Right ventricle myocardium superior (tissue), 1 donor: ENCODE data around the gene MYL7. TPM values are rescaled to one million over a fixed set of nuclear protein-coding genes. Genes with fewer than 3 reads are reported as not detected.
A peak's percentile ranks its signal among the peaks of the same experiment; 100 is the strongest.
"Not testable (repeated sequence)": the region's sequence is repeated elsewhere in the genome, so short reads cannot be mapped to it uniquely, and the experiment has no call there.

Source experiments
- ATAC-seq: fragments of 200-7000 bp; cut with Tn5 transposase; one replicate; pipeline ENCODE4 v1.9.1; 2020; ENCODE audit warnings: mild to moderate bottlenecking; ENCODE audit not compliant: poor library complexity
- DNase-seq: peaks from one replicate; pipeline ENCODE4 v3.0.0-alpha.2; 2020
- intact Hi-C: fragments of 100-400 bp; cut with DNase I; formaldehyde crosslinking; loops from one replicate; pipeline ENCODE4 v1.11.2; 2022
- total RNA-seq: library from RNA; stranded (reverse); fragmentation: NEBNext Ultra II Directional; extraction: Animal tissue kit (Norgen Biotek cat#: 25700); gene quantifications from one replicate; pipeline ENCODE4 v1.2.1, GENCODE V29; 2021
- donor health status: DM: no; HTN: yes; CAD: no; lungs with severe emphysema.

Gene MYL7
- total RNA-seq, 1 donor from 2014 or later, result 2,290 TPM

GRCh38 chr7:44142028-44142427 is 896 bp upstream of the MYL7 start:
- intact Hi-C loops, result no loop called here
- ATAC-seq (no peak), DNase-seq (no peak)

GRCh38 chr7:44140341-44140740 is 791 bp downstream of the MYL7 start:
- ATAC-seq, result no peak
- DNase-seq, result no peak
- intact Hi-C loops, result no loop called here

DNA sequence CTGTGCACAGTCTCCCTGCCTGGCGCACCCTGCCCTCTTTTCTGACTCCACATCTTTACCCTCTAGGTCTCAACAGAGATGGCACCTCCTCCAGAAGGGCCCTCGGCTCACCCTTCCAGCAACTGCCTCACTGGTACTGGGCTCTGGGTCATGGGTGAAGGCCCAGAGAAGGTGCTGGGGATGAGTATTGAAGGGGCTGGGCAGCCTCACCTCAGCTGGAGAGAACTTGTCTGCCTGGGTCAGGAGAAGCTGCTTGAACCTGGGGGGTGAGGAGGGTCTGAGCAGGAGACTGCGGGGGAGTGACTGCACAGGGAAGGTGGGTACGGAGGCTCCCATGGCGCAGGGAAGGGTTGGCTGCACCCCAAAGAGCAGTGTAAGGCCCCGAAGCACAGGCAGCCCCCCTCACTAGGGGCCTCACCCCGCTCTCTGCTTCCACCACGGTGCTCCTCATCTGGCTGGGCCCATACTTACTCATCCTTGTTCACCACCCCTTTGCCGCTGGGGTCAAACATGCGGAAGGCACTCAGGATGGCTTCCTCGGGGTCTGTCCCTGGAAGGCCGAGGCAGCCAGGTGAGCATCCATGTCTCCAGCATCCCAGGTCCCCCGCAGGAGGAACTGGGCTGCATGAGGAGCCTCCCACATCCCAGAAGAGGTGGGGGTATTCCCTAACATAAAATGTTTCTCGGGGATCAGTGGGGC is 1.7 kb downstream of the MYL7 start:
- ATAC-seq, result no peak
- intact Hi-C loops, result loop anchor here (5.0 kb wide), 1 partner anchor 48 kb away; the partner anchor contains the start of gene GCK
- no peak for DNase-seq

DNA sequence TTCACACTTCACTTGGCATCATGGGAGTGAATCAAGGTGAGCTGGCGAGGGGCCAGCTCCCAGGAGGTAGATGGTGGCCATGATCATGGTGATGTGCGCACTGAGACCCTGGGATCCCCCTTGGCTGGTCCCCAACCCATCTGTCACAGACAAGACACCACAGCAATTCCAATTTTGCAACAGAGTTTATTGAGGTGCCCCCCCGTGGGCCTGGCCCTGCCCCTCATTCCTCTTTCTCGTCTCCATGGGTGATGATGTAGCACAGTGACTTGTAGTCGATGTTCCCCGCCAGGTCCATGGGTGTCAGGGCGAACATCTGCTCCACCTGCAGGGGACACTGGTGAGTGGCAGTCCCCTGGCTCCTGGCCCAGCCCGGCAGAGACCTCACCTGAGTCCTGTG is 2.4 kb downstream of the MYL7 start:
- DNase-seq, result no peak
- peak; percentile 2 for ATAC-seq
- intact Hi-C loops, result loop anchor here (5.0 kb wide), 1 partner anchor 49 kb away; the partner anchor contains the start of gene GCK

DNA sequence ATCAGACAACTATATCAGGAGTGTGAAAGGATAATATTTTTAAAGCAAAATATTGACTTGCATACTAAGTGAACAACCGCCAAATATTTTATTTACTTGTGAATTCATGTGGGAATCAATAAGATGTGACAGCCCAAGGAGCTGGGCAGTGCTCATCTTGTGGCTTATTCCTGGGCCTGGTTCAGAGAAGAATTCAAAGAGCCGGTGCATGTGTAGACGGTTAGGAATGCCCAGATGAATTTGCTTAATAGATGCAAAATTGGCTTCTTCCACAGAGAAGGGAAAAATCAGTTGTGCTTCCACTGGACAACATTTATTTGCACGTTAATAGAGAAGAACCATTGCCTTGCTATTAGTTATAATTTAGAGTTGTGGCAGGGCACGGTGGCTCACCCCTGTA is 4.4 kb downstream of the MYL7 start:
- ATAC-seq, result no peak
- intact Hi-C loops, result loop anchor here (5.0 kb wide), 1 partner anchor 51 kb away; the partner anchor contains the start of gene GCK

GRCh38 chr7:44134943-44135628 is 6.0 kb downstream of the MYL7 start:
- DNase-seq (no peak), ATAC-seq (peak; percentile 37)
- intact Hi-C loops, result loop anchor here (5.0 kb wide), 1 partner anchor 52 kb away; the partner anchor contains the start of gene GCK

More for the DNA sequence above, 4.4 kb downstream of the MYL7 start:
- no peak for DNase-seq

GRCh38 chr7:44133295-44133694 is 7.8 kb downstream of the MYL7 start:
- intact Hi-C loops, result no loop called here
- ATAC-seq, result no peak
- DNase-seq, result no peak

DNA sequence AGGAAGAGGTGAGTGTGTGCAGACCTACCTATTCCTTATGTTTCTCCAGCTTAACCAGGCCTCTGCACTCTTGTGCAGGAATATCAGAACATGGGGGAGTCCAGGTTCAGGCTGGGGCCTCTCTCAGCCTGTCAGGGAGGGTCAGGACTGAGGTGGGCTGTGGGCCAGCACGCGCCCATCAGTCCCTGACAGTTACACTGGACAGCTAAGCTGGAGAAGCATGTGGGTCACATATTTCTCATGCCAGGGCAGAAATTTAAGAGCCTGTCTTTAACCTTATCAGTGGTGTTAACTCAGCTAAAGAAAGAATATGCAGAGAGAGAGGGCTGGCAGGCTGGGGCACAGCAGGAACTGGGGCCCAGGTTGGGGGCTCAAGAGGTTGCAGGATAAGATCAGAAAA is 9.1 kb downstream of the MYL7 start:
- peak; percentile 80 for ATAC-seq
- intact Hi-C loops, result no loop called here

DNA sequence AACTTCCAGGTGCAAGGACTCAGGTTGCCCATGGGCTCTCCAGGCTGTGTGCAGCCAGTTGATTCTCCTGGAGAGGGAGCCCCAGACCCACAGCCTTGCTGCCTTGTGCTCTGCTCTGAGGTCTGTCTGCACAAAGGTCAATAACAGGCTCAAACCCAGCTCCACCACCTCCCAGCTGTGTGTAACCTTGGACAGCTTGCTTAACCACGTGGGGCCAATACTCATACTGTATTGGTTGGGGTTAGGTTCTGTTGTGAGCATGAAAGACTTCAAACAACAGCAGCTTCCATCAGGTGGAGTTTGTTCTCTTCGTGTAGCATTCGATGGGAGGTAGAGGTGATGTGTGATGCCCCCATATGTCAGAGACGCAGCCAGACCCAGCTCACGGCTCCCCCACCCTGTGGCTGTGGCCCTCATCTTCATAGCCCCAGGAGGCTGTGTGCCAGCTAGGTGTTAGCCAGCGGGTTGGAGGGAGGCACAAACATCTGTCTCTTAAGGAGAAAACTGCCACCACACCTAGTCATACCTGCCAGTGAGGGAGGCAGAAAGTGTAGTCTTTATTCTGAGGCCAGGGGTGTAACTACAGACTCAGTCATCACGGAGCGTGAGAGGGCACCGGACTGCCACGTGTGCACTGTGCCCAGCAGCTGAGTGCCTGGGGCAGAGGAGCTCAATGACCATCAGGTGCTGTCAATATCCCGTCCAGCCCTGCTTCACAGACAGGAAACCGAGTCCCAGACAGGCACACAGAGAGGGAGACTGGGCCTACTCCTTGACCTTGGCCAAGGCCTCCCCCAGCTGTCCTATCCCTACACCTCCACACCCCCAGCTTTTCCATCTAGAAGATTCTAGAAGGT is 9.7 kb downstream of the MYL7 start:
- DNase-seq, result no peak

More for the DNA sequence above, 9.1 kb downstream of the MYL7 start:
- peak; percentile 77 for DNase-seq

DNA sequence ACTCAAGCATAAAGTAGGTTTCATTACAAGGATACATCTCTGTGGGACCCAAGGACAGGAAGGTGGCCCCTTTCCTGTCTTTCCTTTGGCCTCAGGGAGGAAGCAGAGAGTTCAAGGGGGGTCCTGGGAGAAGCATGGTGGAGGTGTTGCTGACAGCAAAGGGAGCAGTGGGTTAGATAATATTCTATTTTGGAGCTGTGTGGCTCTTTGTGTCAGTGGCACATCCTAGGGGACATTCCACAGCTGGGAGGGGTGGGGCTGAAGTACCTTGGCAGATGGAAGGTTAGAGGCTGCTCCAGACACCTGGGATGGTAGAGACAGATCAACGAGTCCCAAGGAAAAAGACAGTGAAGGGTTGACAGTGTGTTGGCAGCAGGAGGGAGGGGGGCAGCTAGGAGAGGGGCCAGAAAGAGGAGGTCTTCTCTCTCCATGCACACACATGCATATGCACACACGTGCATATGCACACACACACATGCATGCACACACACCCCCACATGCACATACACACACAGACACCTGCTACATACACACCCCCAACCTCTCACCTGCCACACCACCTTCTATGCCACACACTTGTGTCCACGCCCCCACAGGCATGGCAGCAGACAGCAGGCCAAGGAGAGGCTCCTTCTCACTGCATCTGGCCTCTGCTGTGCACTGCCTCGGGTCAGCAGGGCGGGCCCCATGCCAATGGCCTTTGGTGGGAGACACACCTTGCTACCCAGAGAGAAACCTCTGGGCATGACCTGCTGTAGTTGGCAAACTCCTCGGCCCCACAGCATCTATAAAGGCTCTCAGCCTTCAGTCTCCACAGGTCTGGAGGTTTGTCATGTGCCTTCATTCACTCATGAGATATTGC is 12.2 kb downstream of the MYL7 start:
- DNase-seq (no peak), ATAC-seq (peak; percentile 31)
- intact Hi-C loops, result loop anchor here (5.0 kb wide), 1 partner anchor 68 kb away; no protein-coding TSS in a partner anchor

More for the DNA sequence above, 9.7 kb downstream of the MYL7 start:
- intact Hi-C loops, result no loop called here
- ATAC-seq, result peak; percentile 63

- DNase-seq (no peak), ATAC-seq (no peak)
- intact Hi-C loops, result loop anchor here (5.0 kb wide), 1 partner anchor 70 kb away; no protein-coding TSS in a partner anchor
These were observed 14.0 kb downstream of the MYL7 start for GRCh38 chr7:44127161-44127560.

- not testable (repeated sequence) for ATAC-seq, DNase-seq
- intact Hi-C loops, result loop anchor here (5.0 kb wide), 1 partner anchor 71 kb away; no protein-coding TSS in a partner anchor
These were observed 14.6 kb downstream of the MYL7 start for GRCh38 chr7:44126574-44126973.

DNA sequence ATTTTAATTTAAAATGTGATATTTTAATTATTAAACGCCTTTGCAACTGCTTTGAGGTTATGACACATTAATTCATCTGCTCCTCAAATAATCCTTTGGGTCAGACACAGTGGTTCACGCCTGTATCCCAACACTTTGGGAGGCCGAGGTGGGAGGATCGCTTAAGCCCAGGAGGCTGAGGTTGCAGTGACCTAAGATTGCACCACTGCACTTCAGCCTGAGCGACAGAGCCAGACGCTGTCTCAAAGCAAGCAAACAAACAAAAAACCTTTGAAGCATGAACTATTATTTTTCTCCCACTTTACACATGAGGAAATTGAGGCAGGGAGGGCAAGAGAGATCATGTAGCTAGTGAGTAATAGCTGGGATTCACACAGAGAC is 16.3 kb downstream of the MYL7 start:
- DNase-seq, result no peak
- intact Hi-C loops, result loop anchor here (5.0 kb wide), 2 partner anchors 43 to 72 kb away; partner anchors contain the start of gene POLM

DNA sequence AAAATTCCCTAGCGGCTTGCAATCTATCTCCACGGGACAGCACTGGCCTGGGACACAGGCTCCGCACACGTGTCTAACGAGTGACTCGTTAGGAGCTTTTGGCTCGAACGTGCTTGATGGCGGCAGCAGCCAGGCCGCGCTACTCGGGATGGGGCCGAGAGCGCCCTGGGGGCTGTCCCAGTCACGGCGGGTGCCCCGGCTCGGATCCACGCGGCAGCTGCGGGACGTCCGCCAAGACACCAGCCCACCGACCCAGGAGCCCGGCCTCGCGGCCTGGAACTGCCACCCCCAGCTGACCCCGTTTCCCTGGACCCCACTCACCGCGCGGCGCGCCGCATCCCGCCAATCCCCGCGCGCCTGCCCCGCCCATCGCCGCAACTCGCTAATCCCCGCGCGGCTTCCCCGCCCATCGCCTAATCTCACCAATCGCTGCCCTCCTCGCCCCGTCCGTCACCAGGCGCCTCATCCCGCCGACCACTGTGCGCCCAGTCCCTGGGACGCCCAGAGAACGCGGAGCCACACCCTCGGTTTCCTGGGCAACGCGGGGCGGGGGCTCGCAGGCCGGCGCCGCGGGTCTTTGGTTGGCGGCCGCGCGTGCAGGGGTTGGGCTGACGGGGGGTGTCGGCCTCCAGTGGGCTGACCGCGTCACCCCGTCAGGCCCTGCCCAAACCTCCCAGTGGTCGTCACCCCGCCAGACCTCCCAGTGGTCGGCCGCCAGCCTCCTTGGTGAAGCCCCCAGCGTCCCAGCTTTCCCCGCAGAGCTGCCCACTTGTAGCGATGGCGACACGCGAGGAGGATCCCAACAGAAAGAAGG is 17.7 kb downstream of the MYL7 start, which contains the start of gene POLD2:
Gene POLD2, minus strand, starts transcription at position 359 of the 814 bp plus-strand sequence. CDS start 1,495 bp downstream, outside the sequence.
- DNase-seq, result peak; percentile 99
- peak; percentile 98 for ATAC-seq
- intact Hi-C loops, result loop anchor here (5.0 kb wide), 1 partner anchor 41 kb away; the partner anchor contains the start of gene POLM

More for the DNA sequence above, 16.3 kb downstream of the MYL7 start:
- no peak for ATAC-seq

- DNase-seq (no peak), ATAC-seq (no peak)
- intact Hi-C loops, result loop anchor here (5.0 kb wide), 1 partner anchor 40 kb away; the partner anchor contains the start of gene POLM
These were observed 18.6 kb downstream of the MYL7 start for GRCh38 chr7:44122529-44122928.

DNA sequence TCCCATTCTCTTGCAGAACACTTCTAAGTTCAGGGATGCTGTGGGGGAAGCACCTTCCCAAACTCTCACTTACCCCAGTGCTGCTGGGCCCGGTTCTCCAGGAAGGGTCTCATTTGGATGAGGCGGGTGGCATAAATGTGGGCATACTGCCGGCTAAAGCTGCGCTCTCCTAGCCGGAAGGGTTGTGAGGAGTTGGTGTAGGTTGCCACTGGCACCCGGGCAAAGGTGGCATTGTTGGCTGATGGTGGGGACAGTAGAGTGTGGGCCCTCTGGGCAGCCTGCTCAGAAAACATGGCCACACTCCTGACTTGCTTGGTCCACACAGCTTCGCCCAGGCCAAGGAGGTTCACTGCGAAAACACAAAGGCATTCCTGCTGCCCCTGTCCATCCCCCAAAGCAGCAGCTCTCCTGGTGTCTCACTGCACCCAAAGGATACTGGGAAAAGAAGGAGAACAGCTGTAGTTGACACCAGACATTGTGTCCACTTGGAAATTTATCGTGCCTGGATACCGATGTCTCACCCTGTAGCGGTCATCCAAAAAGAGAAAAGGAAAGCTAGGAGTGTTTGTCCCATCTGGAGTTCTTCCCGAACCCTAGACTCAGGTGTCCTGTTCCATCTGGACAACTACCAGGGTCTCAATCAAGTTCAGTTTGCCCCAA is 19.2 kb downstream of the MYL7 start:
- no peak for ATAC-seq
- DNase-seq, result no peak
- intact Hi-C loops, result loop anchor here (5.0 kb wide), 1 partner anchor 40 kb away; the partner anchor contains the start of gene POLM
